Prostate gland (tissue), 2 donors: Measurements from ENCODE around the gene ZNF132. TPM values are rescaled to one million over a fixed set of nuclear protein-coding genes. Genes with fewer than 3 reads are reported as not detected.
A peak's percentile ranks its signal among the peaks of the same experiment; 100 is the strongest.
"Not testable (repeated sequence)": the region's sequence is repeated elsewhere in the genome, so short reads cannot be mapped to it uniquely, and the experiment has no call there.

Source experiments
- DNase-seq: peaks from one replicate; pipeline ENCODE4 v3.0.0-alpha.2; 2019; ENCODE audit warnings: low spot score
- H3K27ac ChIP-seq, 2 donors: fragments of 200-600 bp; sonication (generic); 2 replicates each; pipeline ENCODE4 v1.5.1; 2017 to 2019
- H3K27me3 ChIP-seq: fragments of 200-600 bp; sonication (generic); replicated peaks from 2 replicates; pipeline ENCODE4 v1.5.1; 2019; ENCODE audit not compliant: insufficient read depth
- H3K36me3 ChIP-seq, 2 donors: fragments of 200-600 bp; sonication (generic); 1 replicate in 1 of 2; 2 replicates in 1 of 2; pipeline versions ENCODE4 v1.5.1 to v1.8.1; 2017 to 2019
- H3K4me1 ChIP-seq: fragments of 200-600 bp; sonication (generic); replicated peaks from 2 replicates; pipeline ENCODE4 v1.5.1; 2019
- H3K4me3 ChIP-seq, 2 donors: fragments of 200-600 bp; sonication (generic); 2 replicates each; pipeline ENCODE4 v1.5.1; 2017 to 2019
- H3K9me3 ChIP-seq: fragments of 200-600 bp; sonication (generic); 2 replicates; pipeline ENCODE4 v1.5.1; 2017
- CTCF ChIP-seq, 4 experiments: fragments of 200-600 bp in 2 of 4; fragments of 450-650 bp in 2 of 4; sonication (generic) in 2 of 4; IDR thresholded peaks; 1 replicate in 3 of 4; 2 replicates in 1 of 4; pipeline ENCODE4 v1.5.1; 2016 to 2019; ENCODE audit warnings: antibody characterized with exemption in 4 of 4, mild to moderate bottlenecking in 2 of 4, moderate library complexity in 2 of 4
- POLR2A ChIP-seq: fragments of 450-650 bp; IDR thresholded peaks from one replicate; pipeline ENCODE4 v1.6.1; 2016; ENCODE audit warnings: antibody characterized with exemption, mild to moderate bottlenecking
- POLR2AphosphoS5 ChIP-seq: sonication (generic); formaldehyde crosslinking; IDR thresholded peaks from one replicate; pipeline ENCODE4 v1.6.1; 2017; ENCODE audit warnings: antibody characterized with exemption
- WGBS: methylation state at CpG from one replicate; pipeline ENCODE4 v1.1.5; 2018; 5-methylcytosine and 5-hydroxymethylcytosine counted together
- intact Hi-C: fragments of 100-400 bp; cut with DNase I; formaldehyde crosslinking; loops from one replicate; pipeline ENCODE4 v1.14.2; 2022
- total RNA-seq, 2 donors: library from RNA; depleted of rRNA; stranded (reverse); fragments of >200 nt; gene quantifications; one replicate each; pipeline ENCODE4 v1.1.0, GENCODE V29; 2016

ZNF132 gene
- total RNA-seq, 2 donors from 2014 or later: 8.1 to 12.2 TPM

GRCh38 chr19:58409010-58409790, 30.8 kb downstream of the ZNF132 start:
- intact Hi-C loops: loop anchor here (2.0 kb wide), 1 partner anchor 32 kb away; the partner anchor contains the start of gene ZNF132
- H3K27ac ChIP-seq: peak overlapping the region; percentile 82 to 84
- peak overlapping the region; percentile 93 to 98 for H3K4me3 ChIP-seq
- 6% methylated on average over 13 of the region's 34 CpGs for WGBS
- H3K36me3 ChIP-seq: no peaks in the 10 kb centered on the region
- no peaks in the 10 kb centered on the region for H3K27me3 ChIP-seq
- no peak for DNase-seq
- TF ChIP-seq POLR2A (no peak), POLR2AphosphoS5 (no peak), CTCF (IDR thresholded peaks at IDR 0.05) (no peak)
- H3K4me1 ChIP-seq: peaks cover 7% of the 10 kb centered on the region
- no peaks in the 10 kb centered on the region for H3K9me3 ChIP-seq

GRCh38 chr19:58408152-58409009, 31.6 kb downstream of the ZNF132 start, which contains the start of gene ZNF584:
TSS of gene ZNF584 (plus strand) at chr19:58408649. CDS start at chr19:58409148, 499 bp downstream.
- TF ChIP-seq CTCF (IDR thresholded peaks at IDR 0.05) (peak in 1 of 4 experiments; percentile 3), POLR2A (peak; percentile 88), POLR2AphosphoS5 (peak; percentile 98)
- Histone ChIP-seq H3K9me3 (no peaks in the 10 kb centered on the region), H3K36me3 (no peaks in the 10 kb centered on the region), H3K27ac (peak within 1 kb of the TSS; percentile 82 to 84), H3K27me3 (no peaks in the 10 kb centered on the region), H3K4me1 (peaks cover 7% of the 10 kb centered on the region), H3K4me3 (peak within 1 kb of the TSS; percentile 93 to 98)
- under 1% methylated on average over 29 of the region's 100 CpGs for WGBS
- peak; percentile 94 for DNase-seq
- intact Hi-C loops: loop anchor here (2.0 kb wide), 1 partner anchor 32 kb away; the partner anchor contains the start of gene ZNF132

GRCh38 chr19:58407658-58408151, 32.2 kb downstream of the ZNF132 start:
- TF ChIP-seq POLR2A (no peak), CTCF (IDR thresholded peaks at IDR 0.05) (no peak), POLR2AphosphoS5 (no peak)
- Histone ChIP-seq H3K9me3 (no peaks in the 10 kb centered on the region), H3K4me1 (peaks cover 7% of the 10 kb centered on the region), H3K27me3 (no peaks in the 10 kb centered on the region), H3K27ac (peak overlapping the region; percentile 82 to 84), H3K4me3 (peak overlapping the region; percentile 93 to 98), H3K36me3 (no peaks in the 10 kb centered on the region)
- WGBS: 15% methylated on average over 22 of the region's 22 CpGs
- DNase-seq: no peak
- intact Hi-C loops: loop anchor here (2.0 kb wide), 1 partner anchor 33 kb away; the partner anchor contains the start of gene ZNF132

GRCh38 chr19:58406818-58407657, 32.9 kb downstream of the ZNF132 start:
- Histone ChIP-seq H3K4me1 (peaks cover 7% of the 10 kb centered on the region), H3K27me3 (no peaks in the 10 kb centered on the region), H3K27ac (peak overlapping the region; percentile 82 to 84), H3K36me3 (no peaks in the 10 kb centered on the region), H3K4me3 (peak overlapping the region in 1 of 2 donors; percentile 93), H3K9me3 (no peaks in the 10 kb centered on the region)
- WGBS: 53% methylated on average over 10 of the region's 10 CpGs
- intact Hi-C loops: no loop called here
- DNase-seq: no peak
- TF ChIP-seq CTCF (IDR thresholded peaks at IDR 0.05): peak in 2 of 4 experiments; percentile 9 to 30
- no peak for TF ChIP-seq POLR2A
- TF ChIP-seq POLR2AphosphoS5: no peak

- DNase-seq, H3K27me3 ChIP-seq, H3K4me1 ChIP-seq, H3K36me3 ChIP-seq, H3K27ac ChIP-seq, H3K9me3 ChIP-seq, H3K4me3 ChIP-seq, intact Hi-C loops: not testable (repeated sequence)
- 69% methylated on average over 5 of the region's 5 CpGs for WGBS
Observed at GRCh38 chr19:58403920-58404478, 36.0 kb downstream of the ZNF132 start.
